ENCODE measurements around the gene UTF1.

UTF1 gene, protein sequence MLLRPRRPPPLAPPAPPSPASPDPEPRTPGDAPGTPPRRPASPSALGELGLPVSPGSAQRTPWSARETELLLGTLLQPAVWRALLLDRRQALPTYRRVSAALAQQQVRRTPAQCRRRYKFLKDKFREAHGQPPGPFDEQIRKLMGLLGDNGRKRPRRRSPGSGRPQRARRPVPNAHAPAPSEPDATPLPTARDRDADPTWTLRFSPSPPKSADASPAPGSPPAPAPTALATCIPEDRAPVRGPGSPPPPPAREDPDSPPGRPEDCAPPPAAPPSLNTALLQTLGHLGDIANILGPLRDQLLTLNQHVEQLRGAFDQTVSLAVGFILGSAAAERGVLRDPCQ

DNA sequence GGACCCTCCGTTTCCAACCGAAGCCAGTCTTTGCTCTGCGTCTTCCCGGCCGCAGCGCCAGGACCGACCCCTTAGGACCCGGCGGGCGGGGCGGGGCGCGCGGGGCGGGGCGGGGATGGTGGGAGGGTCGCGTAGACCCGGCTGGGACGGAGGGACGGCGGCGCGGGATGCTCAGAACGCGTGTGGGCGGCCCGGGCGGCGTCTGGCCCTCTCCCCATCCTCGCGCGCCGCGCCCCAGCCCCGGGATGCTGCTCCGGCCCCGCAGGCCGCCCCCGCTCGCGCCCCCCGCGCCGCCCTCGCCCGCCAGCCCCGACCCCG, at the start of gene UTF1:
TSS of gene UTF1 (plus strand) at position 174 of the 318 bp plus-strand sequence. CDS start at position 246, 72 bp downstream.
- H3K4me3 ChIP-seq (ENCODE audit: low read depth, low read length), result no peak within 1 kb of the TSS
- TF ChIP-seq, protein P1, sequence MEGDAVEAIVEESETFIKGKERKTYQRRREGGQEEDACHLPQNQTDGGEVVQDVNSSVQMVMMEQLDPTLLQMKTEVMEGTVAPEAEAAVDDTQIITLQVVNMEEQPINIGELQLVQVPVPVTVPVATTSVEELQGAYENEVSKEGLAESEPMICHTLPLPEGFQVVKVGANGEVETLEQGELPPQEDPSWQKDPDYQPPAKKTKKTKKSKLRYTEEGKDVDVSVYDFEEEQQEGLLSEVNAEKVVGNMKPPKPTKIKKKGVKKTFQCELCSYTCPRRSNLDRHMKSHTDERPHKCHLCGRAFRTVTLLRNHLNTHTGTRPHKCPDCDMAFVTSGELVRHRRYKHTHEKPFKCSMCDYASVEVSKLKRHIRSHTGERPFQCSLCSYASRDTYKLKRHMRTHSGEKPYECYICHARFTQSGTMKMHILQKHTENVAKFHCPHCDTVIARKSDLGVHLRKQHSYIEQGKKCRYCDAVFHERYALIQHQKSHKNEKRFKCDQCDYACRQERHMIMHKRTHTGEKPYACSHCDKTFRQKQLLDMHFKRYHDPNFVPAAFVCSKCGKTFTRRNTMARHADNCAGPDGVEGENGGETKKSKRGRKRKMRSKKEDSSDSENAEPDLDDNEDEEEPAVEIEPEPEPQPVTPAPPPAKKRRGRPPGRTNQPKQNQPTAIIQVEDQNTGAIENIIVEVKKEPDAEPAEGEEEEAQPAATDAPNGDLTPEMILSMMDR (IDR thresholded peaks at IDR 0.05; ENCODE audit: borderline replicate concordance, insufficient read depth, low read depth, low read length), result no peak

DNA sequence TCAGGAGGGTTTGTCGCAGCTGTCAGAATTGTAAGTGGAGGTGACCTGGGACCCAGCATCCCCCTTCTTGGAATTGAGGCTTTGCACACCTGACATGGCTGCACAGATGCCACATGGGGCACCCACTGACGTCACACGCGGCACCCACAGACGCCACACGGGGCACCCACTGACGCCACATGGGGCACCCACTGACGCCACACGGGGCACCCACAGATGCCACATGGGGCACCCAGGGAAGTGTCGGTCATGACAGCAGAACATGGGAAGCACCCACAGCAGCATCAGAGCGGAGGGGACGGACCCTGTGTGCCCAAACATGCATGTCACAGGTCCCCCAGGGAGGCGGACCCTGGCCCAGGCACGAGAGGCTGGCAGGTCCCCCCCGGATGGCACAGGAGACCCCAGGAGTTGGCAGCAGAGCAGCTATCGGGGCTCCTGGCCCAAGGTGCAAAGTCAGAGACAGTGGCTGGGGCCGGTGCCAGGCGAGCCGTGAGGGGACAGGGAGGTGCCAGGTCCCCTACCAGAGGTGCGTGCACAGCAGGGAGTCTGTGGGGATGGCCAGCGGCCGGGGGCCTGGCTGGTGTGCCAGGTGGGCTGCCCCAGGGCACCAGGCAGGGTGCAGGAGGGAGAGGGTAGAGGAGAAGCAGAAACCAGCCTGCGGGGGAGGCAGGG, 48.9 kb upstream of the UTF1 start:
- H3K4me3 ChIP-seq (ENCODE audit: low read depth, low read length), result no peak overlapping the region
- TF ChIP-seq, protein P1 (IDR thresholded peaks at IDR 0.05; ENCODE audit: borderline replicate concordance, insufficient read depth, low read depth, low read length), result no peak

DNA sequence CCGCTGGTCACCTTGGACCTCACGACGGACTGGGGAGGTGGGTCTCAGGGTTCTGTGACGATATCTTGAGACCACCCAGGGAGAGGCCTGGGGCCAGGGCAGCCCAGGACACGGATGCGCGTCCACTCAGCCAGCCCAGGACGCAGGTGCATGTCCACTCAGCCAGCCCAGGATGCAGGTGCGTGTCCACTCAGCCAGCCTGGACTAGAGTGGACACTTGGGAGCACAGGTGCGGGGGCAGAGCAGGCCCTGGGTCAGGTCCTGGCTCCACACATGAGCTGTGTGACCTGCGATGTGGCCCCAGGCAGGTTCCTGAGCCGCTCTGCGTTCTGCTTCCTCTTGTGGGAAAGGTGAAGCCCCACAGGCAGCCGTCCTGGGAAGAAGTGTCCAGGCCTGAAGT, 47.8 kb upstream of the UTF1 start:
- no peak overlapping the region for H3K4me3 ChIP-seq (ENCODE audit: low read depth, low read length)
- TF ChIP-seq, protein P1 (IDR thresholded peaks at IDR 0.05; ENCODE audit: borderline replicate concordance, insufficient read depth, low read depth, low read length), result no peak

DNA sequence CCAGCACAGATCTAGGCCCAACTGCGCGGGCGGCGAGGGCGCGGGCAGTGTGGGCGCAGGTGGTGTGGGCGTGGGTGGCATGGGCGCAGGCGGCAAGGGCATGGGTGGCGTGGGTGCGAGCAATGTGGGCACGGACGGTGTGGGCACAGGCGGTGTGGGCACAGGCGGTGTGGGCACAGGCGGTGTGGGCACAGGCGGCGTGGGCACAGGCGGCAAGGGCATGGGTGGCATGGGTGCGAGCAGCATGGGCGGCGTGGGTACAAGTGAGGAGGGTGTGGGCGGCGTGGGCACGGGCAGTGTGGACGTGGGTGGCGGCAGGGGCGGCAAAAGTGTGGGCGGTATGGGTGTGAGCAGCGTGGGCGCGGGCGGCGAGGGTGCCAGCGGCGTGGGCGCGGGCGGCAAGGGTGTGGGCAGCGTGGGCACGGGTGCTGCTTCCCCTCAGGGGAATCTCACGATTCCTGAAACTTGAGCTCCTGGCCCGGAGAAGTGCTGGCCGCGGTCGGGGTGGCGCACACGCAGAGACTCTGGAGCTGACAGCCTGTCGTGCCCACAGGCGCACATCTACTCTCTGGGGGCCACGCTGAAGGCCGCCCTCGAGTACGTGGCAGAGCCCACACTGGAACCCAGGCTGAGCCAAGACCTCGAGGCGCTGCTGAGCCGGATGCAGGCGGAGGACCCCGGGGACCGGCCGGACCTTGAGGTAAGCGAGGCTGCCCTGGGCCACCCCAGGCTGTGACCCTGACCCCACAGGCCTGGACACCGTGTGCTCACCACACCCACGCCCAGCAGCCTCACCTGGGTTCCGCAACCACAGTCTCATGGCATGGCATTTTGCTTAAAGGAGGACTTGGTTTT, 47.0 kb upstream of the UTF1 start:
- TF ChIP-seq, protein P1 (IDR thresholded peaks at IDR 0.05; ENCODE audit: borderline replicate concordance, insufficient read depth, low read depth, low read length), result no peak
- H3K4me3 ChIP-seq (ENCODE audit: low read depth, low read length), result no peak overlapping the region

DNA sequence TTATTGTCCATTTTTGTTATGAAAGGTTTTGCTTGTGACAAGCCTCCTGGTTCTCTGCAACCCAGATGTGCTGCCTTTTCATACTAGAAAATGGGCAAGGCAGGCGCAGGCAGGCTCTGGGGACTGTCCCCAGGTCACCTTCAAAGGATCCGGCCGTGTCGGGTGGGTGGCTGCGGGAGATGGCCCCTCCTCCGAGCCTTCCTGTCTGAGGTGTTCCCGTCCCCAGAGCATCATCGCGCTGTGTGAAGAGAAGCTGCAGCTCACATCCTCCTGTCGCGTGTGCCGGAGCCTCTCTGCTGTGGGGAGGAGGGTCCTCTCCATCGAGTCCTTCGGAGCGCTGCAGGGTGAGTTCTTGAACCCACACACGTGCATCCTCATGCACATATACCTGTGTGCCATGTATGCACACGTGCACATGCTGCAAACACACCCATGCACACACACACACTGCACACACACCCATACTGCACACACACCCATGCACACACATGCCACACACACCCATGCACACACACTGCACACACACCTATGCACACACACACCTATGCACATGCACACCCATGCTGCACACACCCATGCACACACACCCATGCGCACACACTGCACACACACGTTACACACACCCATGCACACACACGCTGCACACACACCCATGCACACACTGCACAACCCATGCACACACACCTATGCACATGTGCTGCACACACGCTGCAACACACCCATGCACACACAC, 46.2 kb upstream of the UTF1 start:
- TF ChIP-seq, protein P1 (IDR thresholded peaks at IDR 0.05; ENCODE audit: borderline replicate concordance, insufficient read depth, low read depth, low read length), result no peak
- no peak overlapping the region for H3K4me3 ChIP-seq (ENCODE audit: low read depth, low read length)

DNA sequence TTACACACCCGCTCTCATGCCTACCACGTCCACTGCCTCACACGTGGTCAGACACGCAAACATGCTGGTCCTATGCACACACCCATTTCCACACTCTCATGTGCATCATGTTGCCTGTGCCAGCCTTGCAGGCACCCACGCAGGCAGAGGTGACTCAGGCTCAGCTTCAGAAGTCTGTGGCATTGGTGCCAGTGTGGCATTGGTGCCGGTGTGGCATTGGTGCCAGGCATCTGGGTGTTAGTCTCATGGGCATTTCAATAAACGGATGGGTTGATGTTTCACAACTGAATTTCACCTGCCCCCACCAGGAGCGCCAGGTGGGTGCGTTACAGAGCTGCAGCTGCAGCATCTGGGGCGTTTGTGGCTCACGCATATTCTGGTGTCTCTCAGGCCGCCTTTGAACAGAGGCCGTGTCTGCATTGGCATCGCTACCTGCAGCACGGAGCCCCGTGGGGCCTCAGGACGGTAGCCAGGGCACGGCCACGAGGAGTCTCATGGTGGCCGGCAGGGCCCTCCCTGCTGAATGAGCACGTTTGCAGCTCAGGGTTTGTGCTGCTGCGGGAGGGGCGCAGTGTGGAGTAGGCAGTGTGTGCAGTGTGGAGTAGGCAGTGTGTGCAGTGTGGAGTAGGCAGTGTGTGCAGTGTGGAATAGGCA, 45.3 kb upstream of the UTF1 start:
- TF ChIP-seq, protein P1 (IDR thresholded peaks at IDR 0.05; ENCODE audit: borderline replicate concordance, insufficient read depth, low read depth, low read length), result no peak

More for the DNA sequence above, 45.3 kb upstream of the UTF1 start:
- no peak overlapping the region for H3K4me3 ChIP-seq (ENCODE audit: low read depth, low read length)

Measured in GM12875 (cell line).